T1000 (cell line): ENCODE results near the gene SCML1.
"Not testable (repeated sequence)": the region's sequence is repeated elsewhere in the genome, so short reads cannot be mapped to it uniquely, and the experiment has no call there.

Experiments
- DNase-seq: peaks from one replicate; lab custom pipeline; 2025; ENCODE audit warnings: mixed read lengths; lab: John Stamatoyannopoulos, UW

The SCML1 gene

DNA sequence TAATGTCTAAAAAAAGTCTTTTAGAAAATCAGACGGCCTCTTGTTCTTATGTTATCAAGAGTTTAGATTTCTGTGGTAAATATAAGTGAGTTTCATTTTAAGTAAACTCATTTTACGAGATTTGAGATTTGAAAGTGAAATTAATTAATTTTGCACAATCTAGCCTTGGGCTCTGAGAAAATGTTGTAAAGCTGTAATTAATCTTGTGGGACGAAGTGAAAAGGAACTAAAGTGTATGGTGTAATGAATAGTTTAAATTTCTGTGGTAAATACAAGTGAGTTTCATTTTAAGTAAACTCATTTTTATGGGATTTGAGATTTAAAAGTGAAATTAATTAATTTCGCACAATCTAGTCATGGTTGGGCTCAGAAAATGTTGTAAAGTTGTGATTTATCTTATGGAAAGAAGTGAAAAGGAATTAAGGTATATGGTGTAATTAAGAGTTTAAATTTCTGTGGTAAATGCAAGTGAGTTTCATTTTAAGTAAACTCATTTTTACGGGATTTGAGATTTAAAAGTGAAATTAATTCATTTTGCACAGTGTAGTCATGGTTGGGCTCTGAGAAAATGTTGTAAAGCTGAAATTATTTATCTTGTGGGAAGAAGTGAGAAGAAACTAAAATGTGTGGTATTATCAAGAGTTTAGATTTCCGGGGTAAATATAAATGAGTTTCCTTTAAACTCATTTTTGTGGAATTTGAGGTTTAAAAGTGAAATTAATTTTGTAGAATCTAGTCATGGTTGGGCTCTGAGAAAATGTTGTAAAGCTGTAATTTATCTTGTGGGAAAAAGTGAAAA, 1.6 kb downstream of the SCML1 start:
- DNase-seq = no peak

DNA sequence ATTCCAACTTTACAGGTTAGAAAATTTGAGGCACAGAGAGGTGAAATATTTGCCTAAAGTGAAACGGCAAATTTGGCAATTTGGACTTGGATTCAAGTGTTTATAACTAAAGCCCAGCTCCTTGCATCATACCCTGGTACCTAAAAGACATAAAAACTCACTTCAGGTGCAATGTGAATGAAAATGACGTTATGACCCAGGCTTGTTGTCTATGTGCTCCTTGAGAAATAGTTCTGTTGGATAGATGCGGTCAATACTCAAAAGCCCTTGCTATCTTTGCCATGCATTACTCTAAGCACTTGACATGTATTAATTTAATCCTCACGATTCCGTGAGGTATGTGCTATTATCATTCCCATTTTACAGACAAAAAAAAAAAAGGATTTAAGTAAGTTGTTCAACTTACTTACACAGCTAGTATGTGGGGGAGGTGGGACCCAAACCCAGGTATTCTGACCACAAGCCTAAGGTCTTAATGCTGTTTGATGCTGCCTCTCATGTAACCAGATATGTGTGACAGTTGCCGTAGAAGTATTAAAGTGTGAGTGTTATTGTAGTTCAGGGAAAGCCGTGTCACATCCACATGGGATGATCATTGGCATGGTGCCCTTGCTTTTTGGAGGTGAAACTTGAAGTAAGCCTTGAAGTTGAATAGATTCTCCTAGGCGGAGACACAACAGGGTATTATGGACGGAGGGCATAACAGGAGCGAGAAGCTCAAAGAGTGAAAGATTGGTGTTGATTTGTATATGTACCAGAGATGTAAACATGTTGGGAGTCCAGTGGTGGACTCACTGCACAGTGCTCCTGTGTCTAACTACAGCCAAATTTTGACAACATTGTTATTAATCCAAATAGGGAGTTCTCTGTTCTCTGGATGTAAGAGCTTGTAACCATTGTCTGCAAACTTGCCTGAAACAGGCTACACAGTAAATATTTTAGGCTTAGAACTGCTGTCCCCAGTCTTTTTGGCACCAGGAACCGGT, 3.1 kb downstream of the SCML1 start:
- no peak for DNase-seq

DNA sequence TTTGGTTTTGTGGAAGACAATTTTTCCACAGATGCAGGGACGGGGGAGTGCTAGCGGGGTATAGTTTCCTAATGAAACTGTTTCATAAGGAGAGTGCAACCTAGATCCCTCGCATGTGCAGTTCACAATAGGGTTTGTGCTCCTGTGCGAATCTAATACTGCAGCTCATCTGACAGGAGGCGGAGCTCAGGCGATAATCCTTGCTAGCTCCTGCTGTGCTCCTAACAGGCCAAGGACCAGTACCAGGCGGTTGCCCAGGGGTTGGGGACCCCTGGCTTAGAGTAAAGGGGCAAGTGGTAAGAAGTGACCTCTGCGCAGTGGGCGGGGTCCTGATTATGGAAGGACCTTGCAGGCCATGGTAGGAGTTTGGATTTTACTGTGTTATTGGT, 3.8 kb downstream of the SCML1 start:
- no peak for DNase-seq

DNA sequence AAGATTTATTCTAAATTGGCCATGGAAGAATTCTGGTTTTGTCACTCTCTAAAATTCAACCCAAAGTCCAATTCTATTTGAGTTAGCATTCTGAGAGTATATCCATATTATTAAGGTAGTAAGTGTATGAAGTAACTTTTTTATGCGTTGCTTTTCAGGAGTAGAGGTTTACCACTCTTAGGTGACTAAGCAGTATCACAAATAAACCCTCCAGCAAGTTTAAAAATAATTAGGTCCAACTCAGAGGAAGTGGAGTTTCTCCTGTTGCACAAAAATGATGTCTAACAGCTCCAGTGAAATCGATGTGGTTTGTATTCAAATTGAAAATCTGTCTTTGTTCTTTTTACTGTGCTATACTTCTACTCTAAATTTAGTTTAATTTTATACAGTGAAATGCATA, 6.6 kb downstream of the SCML1 start:
- no peak for DNase-seq

DNA sequence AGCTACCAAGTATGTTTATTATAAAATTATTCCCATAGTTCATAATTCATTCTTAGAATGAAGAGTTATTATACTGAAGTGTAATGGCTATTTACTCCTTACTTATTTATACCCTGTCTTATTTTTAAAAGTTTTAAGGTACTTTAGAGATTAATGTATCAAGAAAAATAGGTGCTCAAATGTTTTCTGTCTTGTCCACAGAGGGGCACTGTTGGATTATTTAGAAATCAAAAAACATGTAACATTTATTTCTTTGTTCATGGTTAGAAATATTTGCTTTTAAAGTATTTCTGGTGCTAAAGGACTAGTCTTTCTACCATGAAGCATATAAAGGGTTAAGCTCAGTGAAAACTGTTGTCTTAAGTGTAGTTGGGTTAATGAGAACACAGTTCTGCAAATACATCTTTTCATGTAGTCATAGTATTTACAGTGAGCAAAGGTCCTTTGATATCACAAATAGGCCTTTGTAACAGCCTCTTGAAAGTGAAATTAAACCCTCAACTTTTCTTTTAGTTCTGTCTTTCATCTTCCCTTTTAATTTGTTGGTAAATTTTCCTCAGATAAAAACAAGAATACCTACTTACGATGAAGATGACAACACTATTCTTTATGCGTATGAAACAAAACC, 7.7 kb downstream of the SCML1 start:
- no peak for DNase-seq

DNA sequence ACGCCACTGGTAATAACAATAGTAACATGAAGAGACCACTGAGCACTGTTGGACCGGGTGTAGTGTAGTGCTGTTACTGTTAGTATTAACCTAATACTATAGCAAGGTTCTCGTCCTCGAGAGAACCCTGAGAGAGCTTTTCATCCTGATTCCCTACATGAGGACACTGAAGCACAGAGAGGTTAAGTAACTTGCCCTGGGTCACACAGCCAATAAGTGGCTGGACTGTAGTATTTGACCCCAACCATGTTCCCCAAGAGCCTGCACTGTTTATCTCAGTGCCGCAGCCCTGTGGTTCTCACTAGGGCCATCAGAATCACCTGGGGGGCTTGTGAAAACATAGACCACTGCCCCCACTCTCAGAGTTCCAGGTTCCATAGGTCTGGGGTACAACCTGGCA, 10.4 kb downstream of the SCML1 start:
- DNase-seq = no peak

DNA sequence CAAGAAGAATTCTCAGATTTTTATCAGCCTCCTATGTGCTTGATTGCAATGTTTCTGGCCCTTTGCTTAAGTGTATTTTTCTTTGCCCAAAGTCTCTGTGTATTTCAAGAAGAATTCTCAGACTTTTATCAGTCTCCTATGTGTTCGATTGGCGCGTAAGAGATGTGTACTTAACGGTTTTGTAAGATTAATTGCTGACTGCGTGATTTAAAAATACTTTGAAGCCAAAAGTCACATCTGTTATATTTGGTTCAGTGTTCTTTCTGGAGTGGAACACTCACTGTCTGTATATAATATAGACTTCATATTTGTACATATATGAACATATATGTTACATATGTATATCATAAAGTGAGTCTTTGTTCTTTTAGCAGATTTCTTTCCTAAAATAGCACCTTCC, 11.4 kb downstream of the SCML1 start:
- no peak for DNase-seq

DNA sequence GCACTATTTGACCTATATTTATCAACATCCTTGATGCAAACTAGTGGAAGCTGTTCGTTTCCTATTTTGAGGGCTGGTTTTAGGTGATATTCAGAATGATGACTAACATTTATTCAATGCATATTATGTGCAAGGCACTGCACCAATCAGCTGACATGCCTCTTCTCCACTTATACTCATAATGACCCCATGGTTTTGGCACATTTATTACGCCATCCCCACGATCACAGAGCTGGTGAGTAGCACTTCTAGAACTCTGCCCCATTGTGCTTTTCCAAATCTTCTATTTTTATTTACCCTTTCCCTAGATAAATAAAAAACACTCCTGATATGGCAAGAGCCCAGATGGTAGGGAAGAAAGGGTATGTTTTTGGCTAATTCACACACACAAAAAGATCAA, 13.1 kb downstream of the SCML1 start:
- no peak for DNase-seq

DNA sequence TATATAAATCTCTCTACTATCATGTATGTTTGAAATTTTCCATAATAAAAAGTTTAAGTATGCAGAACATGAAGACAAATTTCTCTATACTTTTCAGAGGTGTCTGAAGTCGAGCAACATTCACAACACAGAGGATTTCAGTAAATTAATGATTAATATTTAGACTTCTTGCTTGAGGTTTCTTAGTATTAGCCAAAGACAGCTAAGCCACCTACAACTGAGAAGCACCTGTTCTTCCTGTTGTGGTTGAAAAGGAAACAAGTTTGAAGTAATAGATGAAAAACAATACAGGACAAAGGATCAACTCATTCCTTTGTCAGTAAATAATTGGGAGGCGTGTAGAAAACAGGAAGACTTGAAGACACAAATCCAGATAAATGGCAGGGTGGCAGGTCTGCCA, 21.1 kb downstream of the SCML1 start:
- DNase-seq = no peak

DNA sequence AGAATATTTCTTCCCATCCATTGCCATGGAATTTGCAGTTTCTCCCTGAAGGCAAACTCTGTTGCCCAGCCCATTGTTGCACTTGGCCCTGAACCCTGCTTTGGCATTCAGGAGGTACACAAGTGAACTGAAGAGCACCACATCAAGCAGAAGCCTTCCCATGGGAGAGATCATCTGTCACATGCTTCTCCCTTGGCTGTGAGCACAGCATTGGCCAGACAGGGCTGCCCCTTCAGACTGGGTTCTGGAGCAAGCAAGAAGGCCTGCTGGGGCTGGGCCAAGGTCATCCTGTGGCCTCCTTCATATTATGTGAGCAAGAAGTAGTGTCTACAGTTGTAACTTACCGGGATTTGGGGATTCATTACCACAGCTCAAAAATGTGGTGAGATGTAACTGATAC, 22.7 kb downstream of the SCML1 start:
- DNase-seq = no peak

DNA sequence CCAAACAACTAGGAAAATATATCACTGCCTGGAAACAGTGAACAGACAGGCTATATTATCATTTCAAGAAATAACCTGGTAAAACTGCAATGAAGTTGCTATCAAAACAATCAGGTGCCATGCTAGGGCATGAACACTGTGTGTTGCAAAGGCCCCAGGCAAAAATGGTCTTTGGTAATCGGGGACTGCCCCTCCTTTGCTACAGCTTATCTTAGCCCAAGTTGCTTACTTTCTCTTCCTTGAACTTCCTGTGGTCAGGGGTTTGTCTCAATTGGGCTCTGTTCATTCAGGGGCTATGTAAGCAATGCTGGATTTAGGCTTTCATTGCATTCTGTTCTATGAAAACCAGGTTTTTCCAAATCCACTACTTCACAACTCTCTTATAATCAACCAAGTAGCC, 30.4 kb downstream of the SCML1 start:
- DNase-seq = no peak

DNA sequence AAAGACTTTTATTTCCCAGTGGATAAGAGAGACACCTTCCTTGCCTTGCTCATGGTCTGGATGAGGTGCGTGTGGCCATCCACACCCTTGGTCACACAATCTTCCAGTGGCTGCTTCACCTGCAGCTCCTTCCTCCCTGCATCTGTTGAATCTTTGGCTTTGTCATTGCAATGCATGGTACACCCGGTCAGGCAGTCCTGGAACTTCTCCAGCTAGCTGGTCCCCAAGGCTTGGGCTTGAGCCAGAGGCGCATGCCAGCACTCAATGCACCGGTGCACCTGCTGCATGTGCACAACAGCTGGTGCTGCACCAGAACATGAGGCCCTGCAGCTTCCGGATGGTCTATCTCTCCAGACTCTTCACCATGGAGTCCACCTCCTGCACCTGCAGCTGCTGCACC, 31.7 kb downstream of the SCML1 start:
- DNase-seq = no peak

DNA sequence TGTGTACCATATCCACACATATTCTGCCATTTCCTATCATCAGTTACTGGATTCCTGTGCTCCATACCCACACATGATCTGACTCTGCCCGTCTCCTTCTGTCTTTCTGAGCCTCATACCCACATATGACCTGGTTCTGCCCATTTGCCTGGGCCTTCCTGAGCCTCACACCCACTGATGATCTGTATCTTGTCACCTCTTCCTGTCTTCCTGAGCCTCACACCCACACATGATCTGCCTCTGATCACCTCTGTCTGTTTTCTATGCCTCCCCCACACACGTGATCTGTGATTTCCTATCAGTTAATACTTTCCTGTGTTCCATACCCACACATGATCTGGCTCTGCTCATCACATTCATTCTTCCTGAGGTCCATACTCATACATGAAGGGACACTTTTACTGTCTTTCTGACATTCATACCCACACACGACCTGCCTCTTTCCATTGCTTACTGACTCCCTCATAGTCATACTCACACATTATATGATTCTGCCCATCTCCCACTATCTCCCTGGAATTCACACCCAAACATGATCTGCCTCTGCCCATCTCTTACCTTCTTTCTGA, 32.5 kb downstream of the SCML1 start:
- DNase-seq = no peak

DNA sequence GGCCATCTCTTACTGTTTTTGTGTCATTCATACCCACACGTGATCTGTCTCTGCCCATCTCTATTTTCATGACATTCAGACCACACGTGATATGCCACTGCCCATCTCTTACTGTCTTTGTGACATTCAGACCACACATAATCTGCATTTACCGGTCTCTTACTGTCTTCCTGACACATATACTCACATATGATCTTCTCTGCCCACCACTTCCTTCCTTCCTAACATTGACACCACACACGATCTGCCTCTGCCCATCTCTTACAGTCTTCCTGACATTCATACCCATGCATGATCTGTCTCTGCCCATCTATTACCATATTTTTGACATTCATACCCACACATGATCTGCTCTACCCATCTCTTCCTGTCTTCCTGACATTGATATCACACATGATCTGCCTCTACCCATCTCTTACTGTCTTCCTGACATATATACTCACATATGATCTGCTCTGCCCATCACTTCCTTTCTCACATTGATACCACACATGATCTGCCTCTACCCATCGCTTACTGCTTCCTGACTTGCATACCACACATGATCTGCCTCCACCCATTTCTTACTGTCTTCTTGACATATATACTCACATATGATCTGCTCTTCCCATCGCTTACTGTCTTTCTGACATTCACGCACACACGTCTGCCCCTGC, 36.1 kb downstream of the SCML1 start:
- no peak for DNase-seq

DNA sequence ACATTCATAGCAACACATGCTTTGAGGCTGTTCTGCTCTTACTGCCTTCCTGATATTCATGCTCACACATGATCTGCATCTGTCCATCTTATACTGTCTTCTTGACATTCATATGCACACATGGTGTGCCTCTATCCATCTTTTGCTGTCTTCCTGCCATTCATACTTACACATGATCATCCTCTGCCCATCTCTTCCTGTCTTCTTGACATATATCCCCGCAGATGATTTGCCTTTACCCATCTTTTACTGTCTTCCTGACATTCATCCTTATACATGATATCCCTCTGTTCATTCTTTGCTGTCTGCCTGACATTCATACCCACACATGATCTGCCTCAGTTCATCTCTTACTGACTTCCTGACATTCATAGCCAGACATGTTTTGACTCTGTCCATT, 36.8 kb downstream of the SCML1 start:
- DNase-seq = no peak

DNA sequence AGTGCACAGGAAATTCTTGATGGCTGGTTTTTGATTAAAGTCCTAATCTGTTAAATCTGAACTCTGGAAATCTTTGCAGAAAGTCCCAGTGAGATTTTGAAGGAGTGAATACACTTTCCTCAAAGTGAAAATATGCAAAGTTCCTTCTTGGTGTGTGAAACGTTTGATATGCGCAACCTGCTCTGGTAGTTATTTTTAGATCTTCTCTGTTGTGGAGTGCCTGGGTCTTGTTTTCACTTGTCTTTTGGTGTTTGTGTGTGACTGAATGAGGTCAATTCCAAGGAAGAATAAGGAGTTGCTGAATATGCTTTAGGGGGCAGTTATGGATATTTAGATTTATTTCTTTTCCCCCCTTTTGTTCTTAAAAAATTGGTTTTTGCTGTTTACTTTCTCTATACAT, 41.7 kb downstream of the SCML1 start:
- DNase-seq = no peak

DNA sequence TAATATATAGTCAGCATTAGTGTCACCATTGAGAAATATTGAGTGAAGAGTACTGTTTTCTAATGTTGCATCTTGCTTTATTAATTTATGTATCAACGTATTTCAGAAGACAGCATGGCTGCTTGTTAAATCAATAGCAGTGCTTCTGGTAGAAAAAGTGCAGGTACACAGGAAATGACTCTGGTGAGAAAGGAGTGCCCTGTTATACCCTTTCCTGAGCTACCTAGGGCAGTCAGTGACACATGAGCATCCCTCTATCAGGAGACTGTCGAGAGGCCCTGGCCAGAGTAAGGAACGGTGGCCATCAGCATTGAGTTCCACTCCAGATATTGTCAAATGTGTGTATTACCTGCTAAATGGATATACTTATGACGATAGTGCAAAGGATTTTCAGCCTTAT, 42.1 kb downstream of the SCML1 start:
- DNase-seq = no peak

DNA sequence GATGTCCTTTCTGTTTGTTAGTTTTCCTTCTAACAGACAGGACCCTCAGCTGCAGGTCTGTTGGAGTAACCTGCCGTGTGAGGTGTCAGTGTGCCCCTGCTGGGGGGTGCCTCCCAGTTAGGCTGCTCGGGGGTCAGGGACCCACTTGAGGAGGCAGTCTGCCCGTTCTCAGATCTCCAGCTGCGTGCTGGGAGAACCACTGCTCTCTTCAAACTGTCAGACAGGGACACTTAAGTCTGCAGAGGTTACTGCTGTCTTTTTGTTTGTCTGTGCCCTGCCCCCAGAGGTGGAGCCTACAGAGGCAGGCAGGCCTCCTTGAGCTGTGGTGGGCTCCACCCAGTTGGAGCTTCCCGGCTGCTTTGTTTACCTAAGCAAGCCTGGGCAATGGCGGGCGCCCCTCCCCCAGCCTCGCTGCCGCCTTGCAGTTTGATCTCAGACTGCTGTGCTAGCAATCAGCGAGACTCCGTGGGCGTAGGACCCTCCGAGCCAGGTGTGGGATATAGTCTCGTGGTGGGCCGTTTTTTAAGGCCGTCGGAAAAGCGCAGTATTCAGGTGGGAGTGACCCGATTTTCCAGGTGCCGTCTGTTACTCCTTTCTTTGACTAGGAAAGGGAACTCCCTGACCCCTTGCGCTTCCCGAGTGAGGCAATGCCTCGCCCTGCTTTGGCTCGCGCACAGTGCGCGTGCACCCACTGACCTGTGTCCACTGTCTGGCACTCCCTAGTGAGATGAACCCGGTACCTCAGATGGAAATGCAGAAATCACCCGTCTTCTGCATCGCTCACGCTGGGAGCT, 49.5 kb downstream of the SCML1 start:
- DNase-seq = not testable (repeated sequence)

DNA sequence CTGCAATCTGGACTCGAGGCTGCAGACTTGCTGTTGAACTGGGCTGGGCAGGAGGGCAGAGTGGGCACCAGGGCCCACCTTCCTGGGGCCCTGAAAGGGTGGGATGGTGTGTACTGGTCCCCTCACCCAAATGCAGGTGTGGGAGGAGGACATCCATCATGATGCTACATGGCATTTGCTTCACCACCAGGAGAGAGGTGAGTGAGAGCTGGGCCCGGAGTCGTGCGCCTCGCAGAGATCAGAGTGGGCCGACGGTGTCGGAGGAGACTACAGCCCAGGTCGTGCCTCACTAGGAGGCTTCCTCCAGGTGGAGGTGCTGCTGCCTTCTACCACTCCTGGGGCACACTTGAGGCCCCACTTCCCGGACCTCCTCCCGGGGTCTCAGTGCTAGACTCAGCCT, 50.3 kb downstream of the SCML1 start:
- no peak for DNase-seq

DNA sequence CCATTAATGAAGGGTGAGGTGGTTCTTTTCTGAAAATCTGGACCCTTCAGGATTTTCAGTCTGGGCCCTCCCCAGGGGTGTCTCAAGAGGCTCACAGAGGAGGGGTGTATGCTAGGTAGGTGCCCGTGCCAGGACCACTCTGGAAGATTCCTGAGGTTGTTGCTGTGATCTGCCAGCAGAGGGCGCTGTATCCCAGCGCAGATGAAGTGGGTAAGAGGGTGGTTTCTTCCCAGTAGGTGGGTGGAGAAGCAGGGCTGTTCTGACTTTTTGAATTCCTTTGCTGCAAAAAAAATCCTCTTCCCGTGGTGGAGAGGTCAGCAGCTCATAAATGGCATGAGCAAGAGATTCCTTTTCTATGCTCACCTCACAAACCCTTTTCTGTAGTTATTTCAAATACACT, 51.1 kb downstream of the SCML1 start:
- no peak for DNase-seq

DNA sequence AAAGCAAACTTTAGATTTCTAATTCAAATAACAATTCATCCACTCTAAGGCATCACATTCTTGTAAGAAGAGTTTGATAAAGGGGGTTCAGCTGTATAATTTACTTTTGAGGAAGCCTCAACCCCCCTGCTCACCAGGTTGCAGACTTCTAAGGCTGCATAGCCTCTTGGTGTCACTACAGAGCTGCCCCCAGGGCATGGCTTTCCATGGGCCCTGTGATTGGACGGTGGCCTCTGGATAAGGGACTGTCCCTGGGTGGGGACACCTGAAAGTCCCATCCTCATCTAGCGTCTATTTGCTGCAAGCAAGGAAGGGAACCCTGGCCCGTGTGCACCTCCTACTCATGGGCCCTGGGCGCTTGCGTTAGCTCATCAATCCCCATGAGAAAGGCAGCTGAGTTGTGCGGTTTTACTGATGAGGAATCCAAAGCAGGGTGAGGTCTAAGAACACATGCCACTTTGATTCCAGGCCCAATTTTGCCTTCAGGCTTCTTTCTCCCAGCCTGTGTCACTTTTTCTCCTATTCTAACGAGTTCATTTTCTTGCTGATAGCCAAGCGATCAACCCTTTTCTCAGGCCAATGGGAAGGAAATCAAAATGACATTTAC, 51.8 kb downstream of the SCML1 start:
- DNase-seq = no peak
